ENCODE data around the gene GIMAP5. TPM values are rescaled to one million over a fixed set of nuclear protein-coding genes. Genes with fewer than 3 reads are reported as not detected.

The GIMAP5 gene
- total and polyA plus RNA-seq, 2 of the 13 experiments (the other 11 are each of a cell fraction or from before 2014, with no cell fraction given): not detected

GRCh38 chr7:150727381-150727780 lies 9.8 kb upstream of the GIMAP5 start (continued):
- TF ChIP-seq PATZ1 (CRISPR knock-in tag; IDR thresholded peaks at IDR 0.05) (0 out of 2 replicates have a peak, but pooled peaks have one; percentile 33), DBP (CRISPR knock-in tag; IDR thresholded peaks at IDR 0.05; ENCODE audit: not compliant biosample characterization) (no peak), CTCF (CRISPR knock-in tag; IDR thresholded peaks at IDR 0.05) (0 out of 2 replicates have a peak, but pooled peaks have one; percentile 16), SUZ12 (IDR thresholded peaks at IDR 0.05; ENCODE audit: low read depth, low read length) (no peak), HMG20A (CRISPR knock-in tag; IDR thresholded peaks at IDR 0.05; ENCODE audit: borderline replicate concordance) (peak; percentile 58; the same call in 1 of the 2 replicates), ZNF280D (CRISPR knock-in tag; IDR thresholded peaks at IDR 0.05) (no peak), GABPB1 (CRISPR knock-in tag; IDR thresholded peaks at IDR 0.05) (no peak), GMEB2 (CRISPR knock-in tag; IDR thresholded peaks at IDR 0.05; ENCODE audit: low read depth) (no peak), MTERF4 (CRISPR knock-in tag; IDR thresholded peaks at IDR 0.05) (no peak), ZNF670 (CRISPR knock-in tag; IDR thresholded peaks at IDR 0.05; ENCODE audit: borderline replicate concordance) (peak; percentile 76; the same call in 1 of the 2 replicates), AGO2 (optimal IDR thresholded peaks at IDR 0.05; ENCODE audit: low read depth, low read length) (no peak), ZNF383 (CRISPR knock-in tag; IDR thresholded peaks at IDR 0.05; ENCODE audit: borderline replicate concordance) (no peak), KLF11 (CRISPR knock-in tag; IDR thresholded peaks at IDR 0.05) (no peak), KDM5B (CRISPR knock-in tag; IDR thresholded peaks at IDR 0.05; ENCODE audit: borderline replicate concordance) (no peak), ZIK1 (CRISPR knock-in tag; IDR thresholded peaks at IDR 0.05; ENCODE audit: borderline replicate concordance, low read depth) (no peak), RARA (CRISPR knock-in tag; IDR thresholded peaks at IDR 0.05) (peak; percentile 77), ZNF75D (CRISPR knock-in tag; IDR thresholded peaks at IDR 0.05; ENCODE audit: borderline replicate concordance) (no peak), ZNF382 (CRISPR knock-in tag; IDR thresholded peaks at IDR 0.05; ENCODE audit: borderline replicate concordance) (no peak), ZNF264 (CRISPR knock-in tag; IDR thresholded peaks at IDR 0.05) (0 out of 2 replicates have a peak, but pooled peaks have one; percentile 43)
